ENCODE results near the gene C17orf113.

DNA sequence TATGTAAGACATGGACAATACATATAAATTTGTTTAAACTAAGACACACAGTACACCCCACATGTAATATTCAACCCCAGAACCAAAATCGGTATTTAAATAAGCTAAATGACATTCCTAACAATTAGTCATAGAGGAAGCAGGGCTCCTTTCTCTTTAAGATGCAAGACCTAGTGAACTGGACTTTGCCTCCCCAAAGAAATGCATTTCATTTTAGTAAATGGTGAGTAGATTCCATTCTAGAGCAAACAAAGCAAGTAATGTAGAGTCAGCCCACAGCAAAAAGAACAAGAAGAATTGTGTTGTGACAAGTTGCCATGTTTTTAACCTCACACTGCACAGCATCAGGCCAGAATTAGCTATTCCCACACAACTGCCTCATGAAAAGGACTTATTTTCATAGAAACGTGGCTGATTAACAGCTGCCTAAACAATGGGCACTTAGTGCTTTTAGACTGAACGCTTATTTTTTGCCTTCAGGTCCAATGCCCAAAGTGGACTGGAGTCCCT, 47.6 kb downstream of the C17orf113 start:
- TF ChIP-seq CTCF (IDR thresholded peaks at IDR 0.05; ENCODE audit: low read length) (no peak), EZH2 (IDR thresholded peaks at IDR 0.05; ENCODE audit: borderline replicate concordance, low read length) (no peak)
